Hepatocyte (in vitro differentiated cells): ENCODE results near the gene GTF2F2. TPM values are rescaled to one million over a fixed set of nuclear protein-coding genes. Genes with fewer than 3 reads are reported as not detected.
A peak's percentile ranks its signal among the peaks of the same experiment; 100 is the strongest.

Experiments used
- DNase-seq: peaks from one replicate; pipeline ENCODE4 v3.0.0-alpha.2; 2016; ENCODE audit warnings: low spot score
- H2AFZ ChIP-seq: fragments of 200-600 bp; sonication (generic); 2 replicates; pipeline ENCODE4 v1.6.0; 2016; ENCODE audit warnings: antibody characterized with exemption, mild to moderate bottlenecking
- H3K27ac ChIP-seq: fragments of 200-600 bp; sonication (generic); 2 replicates; pipeline ENCODE4 v1.5.1; 2016; ENCODE audit warnings: mild to moderate bottlenecking
- H3K27me3 ChIP-seq: fragments of 200-600 bp; sonication (generic); 2 replicates; pipeline ENCODE4 v1.6.1; 2016
- H3K36me3 ChIP-seq: fragments of 200-600 bp; sonication (generic); replicated peaks from 2 replicates; pipeline ENCODE4 v1.5.1; 2016; ENCODE audit warnings: low read depth; ENCODE audit not compliant: insufficient read depth
- H3K4me1 ChIP-seq: fragments of 200-600 bp; sonication (generic); 2 replicates; pipeline ENCODE4 v1.5.1; 2016; ENCODE audit warnings: mild to moderate bottlenecking, moderate library complexity; ENCODE audit not compliant: insufficient read depth
- H3K4me2 ChIP-seq: fragments of 200-600 bp; sonication (generic); 2 replicates; pipeline ENCODE4 v1.6.0; 2016
- H3K4me3 ChIP-seq: fragments of 200-600 bp; sonication (generic); 2 replicates; pipeline ENCODE4 v1.5.1; 2016; ENCODE audit warnings: mild to moderate bottlenecking
- H3K79me2 ChIP-seq: fragments of 200-600 bp; sonication (generic); 2 replicates; pipeline ENCODE4 v1.6.0; 2017; ENCODE audit warnings: mild to moderate bottlenecking
- H3K9me2 ChIP-seq: fragments of 200-600 bp; sonication (generic); replicated peaks from 2 replicates; pipeline ENCODE4 v1.6.0; 2017; ENCODE audit warnings: mild to moderate bottlenecking; ENCODE audit not compliant: insufficient read depth
- H3K9me3 ChIP-seq: fragments of 200-600 bp; sonication (generic); 2 replicates; pipeline ENCODE4 v1.5.1; 2016; ENCODE audit warnings: low read depth, mild to moderate bottlenecking
- H4K20me1 ChIP-seq: fragments of 200-600 bp; sonication (generic); 2 replicates; pipeline ENCODE4 v1.6.0; 2016; ENCODE audit warnings: mild to moderate bottlenecking; ENCODE audit not compliant: insufficient read depth, poor library complexity, severe bottlenecking
- EZH2 ChIP-seq: fragments of 200-600 bp; sonication (generic); IDR thresholded peaks from 2 replicates; pipeline ENCODE4 v1.6.1; 2016; ENCODE audit warnings: antibody characterized with exemption, mild to moderate bottlenecking, borderline replicate concordance
- EZH2phosphoT487 ChIP-seq: fragments of 200-600 bp; sonication (generic); IDR thresholded peaks from one replicate; pipeline ENCODE4 v1.6.1; 2018; ENCODE audit warnings: antibody characterized with exemption, mild to moderate bottlenecking, low read depth, moderate library complexity; ENCODE audit not compliant: unreplicated experiment, severe bottlenecking
- WGBS: methylation state at CpG from one replicate; pipeline ENCODE4 v1.1.6; 2016; ENCODE audit warnings: low lambda C conversion rate; ENCODE audit errors: missing lambda C conversion rate; 5-methylcytosine and 5-hydroxymethylcytosine counted together
- polyA plus RNA-seq: library from polyadenylated mRNA; unstranded; fragments of >200 nt; fragmentation: Nextera tagmentation; extraction: Ambion mirVana; gene quantifications from 2 replicates; pipeline ENCODE4 v1.2.1, GENCODE V29; 2016
- total RNA-seq: library from RNA; depleted of rRNA; stranded (reverse); fragments of >200 nt; gene quantifications from 2 replicates; pipeline ENCODE4 v1.2.3, GENCODE V29; 2014
- TF ChIP-seq, protein P1 (sequence below): fragments of 200-600 bp; sonication (generic); IDR thresholded peaks from 2 replicates; pipeline ENCODE4 v1.5.1; 2016; ENCODE audit warnings: antibody characterized with exemption, mild to moderate bottlenecking; ENCODE audit not compliant: poor library complexity

The GTF2F2 gene, protein sequence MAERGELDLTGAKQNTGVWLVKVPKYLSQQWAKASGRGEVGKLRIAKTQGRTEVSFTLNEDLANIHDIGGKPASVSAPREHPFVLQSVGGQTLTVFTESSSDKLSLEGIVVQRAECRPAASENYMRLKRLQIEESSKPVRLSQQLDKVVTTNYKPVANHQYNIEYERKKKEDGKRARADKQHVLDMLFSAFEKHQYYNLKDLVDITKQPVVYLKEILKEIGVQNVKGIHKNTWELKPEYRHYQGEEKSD
- total RNA-seq, result 25.7 and 25.8 TPM in 2 replicates
- 23.1 and 26.7 TPM in 2 replicates for polyA plus RNA-seq

DNA sequence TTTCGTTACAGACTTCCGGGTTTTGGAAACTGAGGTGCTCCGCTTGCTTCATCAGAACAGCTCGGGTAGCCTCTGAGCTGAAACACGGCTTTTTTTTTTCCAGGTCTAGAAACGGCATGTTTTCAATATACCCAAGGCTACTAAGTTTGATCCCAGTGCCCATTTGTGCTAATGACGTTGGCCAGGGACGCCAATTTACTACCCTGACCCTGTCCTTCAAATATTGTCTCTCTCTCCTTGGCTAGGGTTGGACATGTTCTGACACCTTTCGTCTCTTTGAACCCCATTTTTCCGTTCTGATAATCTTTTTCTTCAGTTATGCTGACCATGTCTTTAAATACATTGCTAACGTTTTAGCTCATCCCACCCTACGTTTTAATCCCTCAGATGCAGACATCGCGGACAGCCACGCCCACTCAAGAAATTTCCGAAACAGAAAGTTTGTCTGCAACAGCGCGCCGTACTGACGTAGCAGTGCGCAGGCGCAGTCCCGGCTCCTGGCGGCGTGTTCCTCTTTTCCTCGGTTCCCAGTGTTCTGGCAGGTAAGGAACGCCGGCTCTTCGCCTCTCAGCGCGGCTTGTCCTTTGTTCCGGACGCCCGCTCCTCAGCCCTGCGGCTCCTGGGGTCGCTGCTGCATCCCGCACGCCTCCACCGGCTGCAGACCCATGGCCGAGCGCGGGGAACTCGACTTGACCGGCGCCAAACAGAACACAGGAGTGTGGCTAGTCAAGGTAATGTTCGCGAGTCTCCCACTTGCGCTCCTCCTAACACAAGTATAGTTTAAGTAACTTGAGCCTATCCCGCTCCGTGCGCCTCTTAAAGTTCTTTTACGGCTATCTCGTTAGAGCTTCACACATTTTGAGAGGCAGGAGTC is at the start of gene GTF2F2:
Gene GTF2F2 (plus strand): TSS at position 520 of the 874 bp plus-strand sequence. CDS start 146 bp downstream, at position 666.
- peak within 1 kb of the TSS; percentile 61 for H3K4me3 ChIP-seq
- peak within 1 kb of the TSS; percentile 87 for H3K4me2 ChIP-seq
- 2% methylated on average over 53 of the region's 53 CpGs for WGBS
- H3K4me1 ChIP-seq, result peaks cover 7% of the 10 kb centered on the region
- H2AFZ ChIP-seq, result peak within 1 kb of the TSS; percentile 82
- peaks cover 43% of the 10 kb centered on the region for H3K79me2 ChIP-seq
- peak within 1 kb of the TSS; percentile 93 for H3K27ac ChIP-seq
- H3K36me3 ChIP-seq, result no peaks in the 10 kb centered on the region
- H3K9me3 ChIP-seq, result no peaks in the 10 kb centered on the region
- H3K9me2 ChIP-seq, result no peaks in the 10 kb centered on the region
- H3K27me3 ChIP-seq, result no peaks in the 10 kb centered on the region
- DNase-seq, result peak; percentile 95
- TF ChIP-seq, protein P1, sequence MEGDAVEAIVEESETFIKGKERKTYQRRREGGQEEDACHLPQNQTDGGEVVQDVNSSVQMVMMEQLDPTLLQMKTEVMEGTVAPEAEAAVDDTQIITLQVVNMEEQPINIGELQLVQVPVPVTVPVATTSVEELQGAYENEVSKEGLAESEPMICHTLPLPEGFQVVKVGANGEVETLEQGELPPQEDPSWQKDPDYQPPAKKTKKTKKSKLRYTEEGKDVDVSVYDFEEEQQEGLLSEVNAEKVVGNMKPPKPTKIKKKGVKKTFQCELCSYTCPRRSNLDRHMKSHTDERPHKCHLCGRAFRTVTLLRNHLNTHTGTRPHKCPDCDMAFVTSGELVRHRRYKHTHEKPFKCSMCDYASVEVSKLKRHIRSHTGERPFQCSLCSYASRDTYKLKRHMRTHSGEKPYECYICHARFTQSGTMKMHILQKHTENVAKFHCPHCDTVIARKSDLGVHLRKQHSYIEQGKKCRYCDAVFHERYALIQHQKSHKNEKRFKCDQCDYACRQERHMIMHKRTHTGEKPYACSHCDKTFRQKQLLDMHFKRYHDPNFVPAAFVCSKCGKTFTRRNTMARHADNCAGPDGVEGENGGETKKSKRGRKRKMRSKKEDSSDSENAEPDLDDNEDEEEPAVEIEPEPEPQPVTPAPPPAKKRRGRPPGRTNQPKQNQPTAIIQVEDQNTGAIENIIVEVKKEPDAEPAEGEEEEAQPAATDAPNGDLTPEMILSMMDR, result no peak
- no peaks in the 10 kb centered on the region for H4K20me1 ChIP-seq

DNA sequence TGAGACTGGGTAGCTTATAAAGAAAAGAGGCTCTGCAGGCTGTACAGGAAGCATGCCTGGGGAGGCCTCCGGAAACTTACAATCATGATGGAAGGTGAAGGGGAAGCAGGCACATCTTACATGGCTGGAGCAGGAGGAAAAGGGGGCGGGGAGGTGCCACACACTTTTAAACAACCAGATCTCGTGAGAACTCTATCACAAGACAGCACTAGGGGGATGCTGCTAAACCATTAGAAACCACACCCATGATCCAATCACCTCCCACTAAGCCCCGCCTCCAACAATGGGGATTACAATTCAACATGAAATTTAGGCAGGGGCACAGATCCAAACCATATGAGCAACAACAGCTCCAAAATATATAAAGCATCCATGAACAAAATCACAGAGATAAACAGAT is 46.5 kb upstream of the GTF2F2 start:
- Histone ChIP-seq H3K27ac (no peak overlapping the region), H3K9me2 (no peaks in the 10 kb centered on the region), H3K27me3 (no peaks in the 10 kb centered on the region), H3K9me3 (no peaks in the 10 kb centered on the region), H2AFZ (no peak overlapping the region), H3K36me3 (no peaks in the 10 kb centered on the region), H3K4me1 (no peaks in the 10 kb centered on the region), H4K20me1 (no peaks in the 10 kb centered on the region), H3K4me2 (no peak overlapping the region), H3K79me2 (no peaks in the 10 kb centered on the region), H3K4me3 (no peak overlapping the region)
- WGBS, result 89% methylated on average over 4 of the region's 4 CpGs
- TF ChIP-seq EZH2, result no peak
- no peak for DNase-seq

DNA sequence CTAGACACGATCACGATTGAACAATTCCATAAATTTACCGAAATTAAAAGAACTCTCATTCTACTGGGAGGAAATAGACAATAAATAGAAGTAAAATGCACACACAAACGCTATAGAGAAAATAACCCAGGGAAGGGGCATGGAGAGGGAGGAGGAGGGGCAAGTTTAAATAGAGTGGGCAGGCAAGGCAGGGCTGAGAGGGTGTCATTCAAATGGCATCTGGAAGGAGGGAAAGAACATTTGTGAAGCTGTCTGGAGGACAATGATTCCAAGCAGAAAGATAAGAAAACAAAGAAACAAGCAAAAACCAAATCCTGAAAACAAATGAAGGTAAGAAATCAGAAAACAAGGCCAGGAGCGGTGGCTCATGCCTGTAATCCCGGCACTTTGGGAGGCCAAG is 45.6 kb upstream of the GTF2F2 start:
- Histone ChIP-seq H3K4me1 (no peaks in the 10 kb centered on the region), H3K4me3 (no peak overlapping the region), H3K27ac (no peak overlapping the region), H3K9me3 (no peaks in the 10 kb centered on the region), H3K4me2 (no peak overlapping the region), H3K79me2 (no peaks in the 10 kb centered on the region), H3K36me3 (no peaks in the 10 kb centered on the region), H2AFZ (no peak overlapping the region), H4K20me1 (no peaks in the 10 kb centered on the region), H3K9me2 (no peaks in the 10 kb centered on the region), H3K27me3 (no peaks in the 10 kb centered on the region)
- 87% methylated on average over 6 of the region's 6 CpGs for WGBS
- no peak for DNase-seq
- TF ChIP-seq, protein P1, result no peak
- no peak for TF ChIP-seq EZH2
- no peak for TF ChIP-seq EZH2phosphoT487

DNA sequence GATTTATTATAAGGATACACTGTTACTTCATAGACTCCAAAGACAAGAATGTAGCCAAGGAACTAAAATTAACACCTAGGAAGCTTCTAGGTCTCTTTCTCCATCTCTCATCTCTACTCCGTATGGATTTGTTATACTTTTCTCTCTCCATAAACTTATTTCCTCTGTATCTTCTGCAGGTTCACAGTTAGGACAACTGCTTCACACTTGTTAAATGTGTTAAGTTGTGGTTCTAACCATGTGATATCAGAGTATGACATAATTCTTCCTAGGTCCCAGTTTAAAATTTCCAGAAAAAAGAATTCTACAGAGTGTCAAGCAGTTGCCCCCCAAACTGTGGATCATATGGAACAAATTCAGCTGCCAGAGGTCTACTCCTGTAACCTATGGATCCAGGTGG is 42.3 kb upstream of the GTF2F2 start:
- Histone ChIP-seq H3K9me3 (no peaks in the 10 kb centered on the region), H3K9me2 (no peaks in the 10 kb centered on the region), H3K27me3 (no peaks in the 10 kb centered on the region), H2AFZ (no peak overlapping the region), H3K36me3 (no peaks in the 10 kb centered on the region), H3K27ac (no peak overlapping the region), H4K20me1 (no peaks in the 10 kb centered on the region), H3K79me2 (no peaks in the 10 kb centered on the region), H3K4me3 (no peak overlapping the region), H3K4me2 (no peak overlapping the region), H3K4me1 (no peaks in the 10 kb centered on the region)
- no peak for TF ChIP-seq EZH2
- TF ChIP-seq EZH2phosphoT487, result no peak
- TF ChIP-seq, protein P1, result no peak
- no peak for DNase-seq
- WGBS, result 92% methylated on average over 1 of the region's 1 CpG
